ENCODE measurements around the gene CCDC32. TPM values are rescaled to one million over a fixed set of nuclear protein-coding genes. Genes with fewer than 3 reads are reported as not detected.
A peak's percentile ranks its signal among the peaks of the same experiment; 100 is the strongest.

CCDC32 gene
- total and polyA plus RNA-seq, 12 donors = 16.0 to 37.5 (median 23.5) TPM

DNA sequence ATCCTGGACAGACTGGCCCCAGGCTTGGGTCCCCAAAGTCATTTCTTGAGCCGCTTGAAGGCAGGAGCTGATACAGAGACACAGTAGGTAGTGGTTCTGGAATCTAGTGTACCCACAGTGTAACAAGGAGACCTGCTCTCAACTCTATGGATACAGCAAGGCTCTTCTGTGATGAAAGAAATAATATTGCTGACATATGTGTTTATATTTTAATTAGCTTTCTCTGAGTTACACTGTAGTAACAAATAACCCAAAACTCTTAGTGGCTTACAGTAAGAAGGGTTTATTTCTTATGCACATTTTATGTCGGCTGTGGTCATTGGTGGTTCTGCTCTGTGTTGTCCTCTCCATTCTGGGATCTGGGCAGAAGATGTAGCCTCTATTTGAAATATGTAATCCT lies 48.5 kb downstream of the CCDC32 start:
- intact Hi-C loops (cut with DNase I) = loop anchor here in 2 of 10 donors (10.0 kb wide), 2 partner anchors 78 to 178 kb away; partner anchors contain the start of genes KNL1 (in 1 of the 2) and RAD51 (in 1 of the 2)

DNA sequence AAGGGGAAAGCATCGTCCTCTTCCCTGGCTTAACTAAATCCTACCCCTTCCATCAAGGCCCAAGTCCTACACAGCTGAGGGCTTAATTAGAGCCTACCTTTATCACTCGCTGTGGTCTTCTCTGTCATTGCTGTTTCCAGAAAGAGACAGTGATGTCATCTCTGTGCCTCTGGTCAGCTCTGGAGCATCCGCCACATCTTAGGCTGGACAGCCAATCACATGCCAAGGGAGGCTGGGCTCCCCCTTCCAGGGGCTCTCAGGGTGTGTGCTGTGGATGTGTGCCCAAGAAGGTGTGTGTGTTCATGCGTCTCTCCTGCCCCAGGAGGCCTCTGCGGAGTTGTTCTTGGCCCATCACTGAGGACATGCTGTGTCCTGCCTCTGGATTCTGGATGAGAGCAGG lies 51.2 kb downstream of the CCDC32 start:
- Histone ChIP-seq H3K36me3 (no peaks in the 10 kb centered on the region), H3K27me3 (peaks cover 0 to 42% (median 0%) of the 10 kb centered on the region in 7 donors), H3K4me3 (no peak overlapping the region), H3K27ac (no peak overlapping the region), H3K4me1 (peaks cover 0 to 20% (median 11%) of the 10 kb centered on the region in 9 donors), H3K9me3 (no peaks in the 10 kb centered on the region)
- WGBS, 2 donors = 84 to 85% methylated on average over 5 of the region's 5 CpGs
- TF ChIP-seq, protein P1, sequence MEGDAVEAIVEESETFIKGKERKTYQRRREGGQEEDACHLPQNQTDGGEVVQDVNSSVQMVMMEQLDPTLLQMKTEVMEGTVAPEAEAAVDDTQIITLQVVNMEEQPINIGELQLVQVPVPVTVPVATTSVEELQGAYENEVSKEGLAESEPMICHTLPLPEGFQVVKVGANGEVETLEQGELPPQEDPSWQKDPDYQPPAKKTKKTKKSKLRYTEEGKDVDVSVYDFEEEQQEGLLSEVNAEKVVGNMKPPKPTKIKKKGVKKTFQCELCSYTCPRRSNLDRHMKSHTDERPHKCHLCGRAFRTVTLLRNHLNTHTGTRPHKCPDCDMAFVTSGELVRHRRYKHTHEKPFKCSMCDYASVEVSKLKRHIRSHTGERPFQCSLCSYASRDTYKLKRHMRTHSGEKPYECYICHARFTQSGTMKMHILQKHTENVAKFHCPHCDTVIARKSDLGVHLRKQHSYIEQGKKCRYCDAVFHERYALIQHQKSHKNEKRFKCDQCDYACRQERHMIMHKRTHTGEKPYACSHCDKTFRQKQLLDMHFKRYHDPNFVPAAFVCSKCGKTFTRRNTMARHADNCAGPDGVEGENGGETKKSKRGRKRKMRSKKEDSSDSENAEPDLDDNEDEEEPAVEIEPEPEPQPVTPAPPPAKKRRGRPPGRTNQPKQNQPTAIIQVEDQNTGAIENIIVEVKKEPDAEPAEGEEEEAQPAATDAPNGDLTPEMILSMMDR (IDR thresholded peaks at IDR 0.05) = no peak
- intact Hi-C loops (cut with DNase I) = loop anchor here in 4 of 10 donors (5.0 to 10.0 kb wide), 4 partner anchors 49 to 181 kb away; partner anchors contain the start of genes KNL1 (in 1 of the 4) and RAD51 (in 1 of the 4)
- ATAC-seq (no peak), DNase-seq (no peak)

More for the DNA sequence above, 48.5 kb downstream of the CCDC32 start:
- Histone ChIP-seq H3K4me1 (peaks cover 0 to 10% (median 5%) of the 10 kb centered on the region in 9 donors), H3K27me3 (peaks cover 0 to 15% (median 0%) of the 10 kb centered on the region in 7 donors), H3K4me3 (no peak overlapping the region), H3K27ac (no peak overlapping the region), H3K9me3 (no peaks in the 10 kb centered on the region), H3K36me3 (no peaks in the 10 kb centered on the region)
- ATAC-seq = no peak
- WGBS, 2 donors = 94% methylated on average over 2 of the region's 2 CpGs
- TF ChIP-seq, protein P1 (IDR thresholded peaks at IDR 0.05) = no peak
- no peak for DNase-seq

DNA sequence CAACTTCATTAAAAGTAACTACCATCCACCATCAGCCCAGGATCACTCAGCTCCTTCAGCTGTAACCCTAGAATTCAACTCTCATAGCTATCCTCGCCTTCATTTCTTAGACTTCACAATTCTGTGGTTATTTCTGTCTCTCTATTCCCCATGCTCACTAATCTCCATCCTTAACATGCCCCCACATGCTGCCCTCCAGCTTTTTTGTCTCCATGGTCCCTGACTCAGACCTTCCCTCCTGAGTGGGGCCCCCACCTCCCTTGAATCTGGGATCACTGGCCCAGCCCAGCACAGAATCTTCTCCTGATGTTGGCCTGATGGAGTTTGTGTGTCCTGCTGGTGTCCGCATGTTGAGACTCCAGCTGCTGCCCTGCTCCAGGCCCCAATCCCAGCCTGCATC lies 52.4 kb downstream of the CCDC32 start:
- H3K4me3 ChIP-seq = no peak overlapping the region
- ATAC-seq = no peak
- WGBS, 2 donors = 94 to 97% methylated on average over 2 of the region's 2 CpGs
- DNase-seq = no peak
- H3K27ac ChIP-seq = no peak overlapping the region
- H3K4me1 ChIP-seq = peaks cover 0 to 20% (median 11%) of the 10 kb centered on the region in 9 donors
- H3K36me3 ChIP-seq = no peaks in the 10 kb centered on the region
- intact Hi-C loops (cut with DNase I) = loop anchor here in 4 of 10 donors (5.0 to 10.0 kb wide), 4 partner anchors 50 to 182 kb away; partner anchors contain the start of genes KNL1 (in 1 of the 4) and RAD51 (in 1 of the 4)
- TF ChIP-seq, protein P1 (IDR thresholded peaks at IDR 0.05) = no peak
- H3K27me3 ChIP-seq = peaks cover 0 to 52% (median 0%) of the 10 kb centered on the region in 7 donors
- H3K9me3 ChIP-seq = no peaks in the 10 kb centered on the region

DNA sequence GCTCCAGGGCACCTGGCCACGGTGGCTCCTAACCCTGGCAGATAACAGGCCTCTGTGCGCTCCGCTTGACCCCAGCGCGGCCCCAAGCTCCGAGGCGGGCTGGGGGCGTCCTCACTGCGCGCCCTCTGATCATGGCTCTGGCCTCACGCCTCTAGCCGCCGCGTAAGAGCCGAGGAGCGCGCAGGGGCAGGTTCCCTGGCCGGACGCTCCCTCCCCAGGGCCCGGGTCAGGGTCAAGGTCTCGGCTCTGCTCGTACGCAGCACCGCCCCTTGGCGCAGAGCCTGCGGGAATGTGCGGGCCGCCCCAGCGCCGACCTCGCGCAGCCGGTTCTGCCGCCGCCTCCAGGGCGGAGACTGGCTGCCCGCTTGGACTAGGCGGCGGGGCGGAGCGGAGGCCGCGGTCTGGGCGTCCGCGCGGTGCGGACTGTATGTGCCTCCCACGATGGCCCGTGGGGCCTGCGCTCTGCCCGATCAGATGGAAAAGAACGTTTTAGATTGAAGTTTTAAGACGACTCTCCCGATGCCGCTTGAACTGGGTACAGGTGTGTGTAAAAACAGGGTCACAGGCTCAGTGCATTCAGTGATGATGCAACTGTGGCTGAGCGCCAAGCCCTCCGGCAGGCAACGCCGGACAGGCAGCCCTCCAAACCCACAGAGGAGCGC lies 53.2 kb downstream of the CCDC32 start:
- H3K9me3 ChIP-seq = no peaks in the 10 kb centered on the region
- H3K4me1 ChIP-seq = peaks cover 0 to 28% (median 19%) of the 10 kb centered on the region in 9 donors
- peak; percentile 73 to 89 for DNase-seq
- H3K27me3 ChIP-seq = peaks cover 0 to 61% (median 0%) of the 10 kb centered on the region in 7 donors
- no peaks in the 10 kb centered on the region for H3K36me3 ChIP-seq
- peak; percentile 81 to 91 (median 86) for ATAC-seq
- H3K27ac ChIP-seq = peak overlapping the region in 9 of 10 donors; percentile 15 to 71 (median 64)
- peak overlapping the region; percentile 32 to 78 (median 62) for H3K4me3 ChIP-seq
- intact Hi-C loops (cut with DNase I) = loop anchor here in 4 of 10 donors (5.0 to 10.0 kb wide), 4 partner anchors 51 to 183 kb away; partner anchors contain the start of genes KNL1 (in 1 of the 4) and RAD51 (in 1 of the 4)
- WGBS, 2 donors = 2% methylated on average over 61 of the region's 61 CpGs
- TF ChIP-seq, protein P1 (IDR thresholded peaks at IDR 0.05) = peak in 1 of 9 donors; percentile 14
